ENCODE measurements around the gene CERT1.
A peak's percentile ranks its signal among the peaks of the same experiment; 100 is the strongest.
"Not testable (repeated sequence)": the region's sequence is repeated elsewhere in the genome, so short reads cannot be mapped to it uniquely, and the experiment has no call there.

The CERT1 gene

DNA sequence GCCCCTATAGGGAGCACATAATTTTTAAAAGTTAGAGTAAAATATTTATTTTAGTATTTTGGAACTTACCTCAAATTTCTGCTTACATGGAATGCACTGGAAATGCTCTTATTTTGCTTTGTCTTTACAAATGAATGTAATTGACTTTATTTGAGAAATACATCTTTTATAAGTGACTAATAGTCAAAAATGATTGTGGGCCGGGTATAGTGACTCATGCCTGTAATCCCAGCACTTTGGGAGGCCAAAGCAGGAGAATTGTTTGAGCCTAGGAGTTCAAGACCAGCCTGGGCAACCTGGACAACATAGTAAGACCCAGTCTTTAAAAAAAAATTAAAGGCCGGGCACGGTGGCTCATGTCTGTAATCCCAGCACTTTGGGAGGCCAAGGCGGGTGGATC, 168.6 kb downstream of the CERT1 start:
- no peak for DNase-seq (ENCODE audit: low read depth)

DNA sequence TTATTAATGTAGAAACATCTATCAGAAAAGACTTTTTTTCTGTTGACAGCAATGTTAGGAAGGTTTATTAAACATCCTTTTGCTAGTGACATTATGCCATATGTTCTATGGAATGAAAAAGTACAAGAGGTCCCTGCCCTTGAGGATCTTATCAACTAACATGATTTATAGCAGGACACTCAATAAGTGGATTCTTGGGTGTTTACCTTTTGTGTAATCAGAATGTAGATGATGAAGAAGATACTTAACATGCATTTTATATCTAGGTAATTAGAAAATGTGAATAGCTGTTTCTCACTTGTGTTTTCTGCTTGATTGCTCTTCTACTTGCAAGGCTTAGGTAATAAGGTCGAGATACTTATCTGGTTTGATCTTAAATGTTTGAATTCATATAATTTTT, 169.5 kb downstream of the CERT1 start:
- no peak for DNase-seq (ENCODE audit: low read depth)

DNA sequence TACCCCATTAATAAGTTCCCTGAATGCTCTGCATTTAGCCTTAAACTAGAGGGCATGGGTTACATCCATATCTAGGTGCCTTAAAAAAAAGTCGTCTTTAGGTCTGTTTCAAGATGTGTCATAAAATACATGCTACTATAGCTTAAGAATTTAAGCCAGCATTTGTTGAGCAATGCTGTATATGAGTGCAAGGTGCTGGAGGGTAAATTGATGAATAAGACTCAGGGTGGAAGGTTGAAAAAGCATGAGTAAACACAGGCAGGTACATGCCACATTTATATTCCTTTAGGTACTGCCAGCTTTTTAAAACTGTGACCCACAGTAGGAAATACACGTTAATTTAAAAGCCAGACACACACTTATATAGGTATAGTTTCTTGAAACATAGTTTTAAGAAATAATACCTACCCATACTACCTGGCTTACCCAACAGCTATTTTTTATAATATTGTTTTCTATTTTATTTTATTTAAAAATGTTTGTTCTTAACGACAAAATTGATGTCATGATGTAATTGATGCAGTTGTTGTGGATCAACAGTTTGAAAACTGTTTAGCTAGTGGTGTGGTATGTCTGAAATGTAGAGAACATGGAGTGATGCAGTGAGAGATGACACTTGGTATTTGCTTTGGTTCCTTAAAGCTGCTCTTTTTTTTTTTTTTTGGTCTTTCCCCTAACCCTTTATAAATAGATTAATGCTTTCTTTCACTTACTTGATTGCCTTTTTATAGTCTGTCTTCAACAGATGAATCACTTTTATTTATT, 170.5 kb downstream of the CERT1 start:
- DNase-seq (ENCODE audit: low read depth): no peak

- DNase-seq (ENCODE audit: low read depth): no peak
Measured at GRCh38 chr5:75338408-75338807, 173.0 kb downstream of the CERT1 start.

DNA sequence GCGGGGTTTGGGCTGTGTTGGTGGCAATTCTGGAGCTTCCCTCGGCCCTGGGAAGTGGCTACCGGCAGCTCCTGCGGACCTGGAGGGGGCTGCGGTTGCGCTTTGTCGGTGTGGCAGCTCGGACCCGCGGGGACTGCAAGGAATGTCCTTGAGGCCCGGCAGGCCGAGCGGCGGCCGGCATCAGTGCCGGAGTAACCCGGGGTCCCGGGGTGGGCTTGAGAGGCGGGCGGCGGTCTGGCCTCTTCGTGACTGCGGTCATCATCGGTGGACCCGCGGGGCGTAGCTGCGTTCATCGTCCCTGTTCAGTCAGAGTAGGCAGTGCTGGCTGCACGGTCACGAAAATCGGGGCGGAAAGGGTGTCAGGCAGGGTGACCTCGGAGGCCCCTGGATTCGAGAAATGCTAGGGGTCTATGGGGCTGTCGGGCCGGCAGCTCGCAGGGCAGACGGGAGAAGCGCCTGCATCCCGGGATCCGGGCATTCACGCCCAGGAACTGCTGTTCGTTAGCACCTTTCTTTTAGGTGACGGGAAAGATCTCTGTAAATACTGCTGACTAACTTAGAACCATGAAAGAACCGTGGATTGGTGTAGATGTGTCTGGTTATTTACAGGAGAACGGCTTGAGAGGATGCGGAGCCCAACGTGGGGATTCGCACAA, 173.9 kb downstream of the CERT1 start:
- no peak for DNase-seq (ENCODE audit: low read depth)

DNA sequence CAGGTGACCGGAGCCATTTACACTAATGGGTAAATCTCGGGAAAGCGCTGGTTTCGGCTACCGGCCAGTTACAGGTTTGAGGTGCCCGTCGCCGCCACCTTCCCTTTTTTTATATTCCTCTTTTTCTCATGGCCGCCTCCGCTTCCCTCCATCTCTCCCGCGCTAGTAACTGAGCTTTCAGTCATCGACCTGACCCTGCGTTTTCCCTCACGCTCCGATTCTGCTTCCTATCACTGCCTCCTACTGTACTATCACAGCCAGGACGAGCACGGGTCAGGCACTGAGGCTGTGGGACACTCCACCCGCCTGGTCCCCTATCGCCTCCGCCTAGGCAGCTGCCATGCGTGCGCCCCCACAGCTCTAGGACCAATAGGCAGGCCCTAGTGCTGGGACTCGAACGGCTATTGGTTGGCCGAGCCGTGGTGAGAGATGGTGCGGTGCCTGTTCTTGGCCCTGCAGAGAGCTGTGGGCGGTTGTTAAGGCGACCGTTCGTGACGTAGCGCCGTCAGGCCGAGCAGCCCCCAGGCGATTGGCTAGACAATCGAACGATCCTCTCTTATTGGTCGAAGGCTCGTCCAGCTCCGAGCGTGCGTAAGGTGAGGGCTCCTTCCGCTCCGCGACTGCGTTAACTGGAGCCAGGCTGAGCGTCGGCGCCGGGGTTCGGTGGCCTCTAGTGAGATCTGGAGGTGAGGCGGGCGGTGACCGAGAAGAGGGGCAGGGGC, 174.7 kb downstream of the CERT1 start, which contains the start of gene HMGCR:
HMGCR (plus strand) TSS at position 606 of the 722 bp plus-strand sequence. CDS start 5,386 bp downstream, outside the sequence.
- peak; percentile 94 for DNase-seq (ENCODE audit: low read depth)

GRCh38 chr5:75335952-75336614, 175.3 kb downstream of the CERT1 start:
- DNase-seq (ENCODE audit: low read depth): no peak

- DNase-seq (ENCODE audit: low read depth): no peak
Measured at GRCh38 chr5:75335486-75335885, 175.9 kb downstream of the CERT1 start.

- DNase-seq (ENCODE audit: low read depth): not testable (repeated sequence)
Measured at GRCh38 chr5:75334413-75334812, 177.0 kb downstream of the CERT1 start.

- not testable (repeated sequence) for DNase-seq (ENCODE audit: low read depth)
Measured at GRCh38 chr5:75333759-75334158, 177.7 kb downstream of the CERT1 start.

GRCh38 chr5:75331095-75332090, 180.0 kb downstream of the CERT1 start:
- DNase-seq (ENCODE audit: low read depth): no peak

DNA sequence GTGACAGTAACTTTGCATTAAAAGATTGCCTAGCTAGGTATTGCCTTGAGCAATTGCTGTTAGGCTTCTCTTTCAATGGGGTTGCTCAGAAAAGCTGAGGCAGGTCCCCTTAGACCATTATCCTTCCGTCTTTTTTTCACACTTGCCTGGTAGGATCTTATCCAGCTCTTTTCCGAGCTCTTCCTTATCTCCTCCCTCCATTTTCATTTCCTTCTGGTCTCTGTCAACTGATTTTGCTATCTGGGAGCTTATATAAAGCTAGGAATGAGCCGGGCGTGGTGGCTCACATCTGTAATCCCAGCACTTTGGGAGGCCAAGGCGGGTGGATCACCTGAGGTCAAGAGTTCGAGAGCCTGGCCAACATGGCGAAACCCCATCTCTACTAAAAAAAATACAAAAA, 181.0 kb downstream of the CERT1 start:
- no peak for DNase-seq (ENCODE audit: low read depth)
